Hematopoietic multipotent progenitor cell treated with erythropoietin and hydrocortisone succinate and interleukin-3 and kit ligand, for 4 days (in vitro differentiated cells): ENCODE results near the gene DKK3.

Experiments
- DNase-seq: peaks from one replicate; pipeline ENCODE4 v3.0.0-alpha.2; 2015

DKK3 gene

GRCh38 chr11:12029738-12030363, 21.4 kb upstream of the DKK3 start:
- no peak for DNase-seq

- DNase-seq: no peak
Observed at GRCh38 chr11:12029119-12029518, 20.7 kb upstream of the DKK3 start.

DNA sequence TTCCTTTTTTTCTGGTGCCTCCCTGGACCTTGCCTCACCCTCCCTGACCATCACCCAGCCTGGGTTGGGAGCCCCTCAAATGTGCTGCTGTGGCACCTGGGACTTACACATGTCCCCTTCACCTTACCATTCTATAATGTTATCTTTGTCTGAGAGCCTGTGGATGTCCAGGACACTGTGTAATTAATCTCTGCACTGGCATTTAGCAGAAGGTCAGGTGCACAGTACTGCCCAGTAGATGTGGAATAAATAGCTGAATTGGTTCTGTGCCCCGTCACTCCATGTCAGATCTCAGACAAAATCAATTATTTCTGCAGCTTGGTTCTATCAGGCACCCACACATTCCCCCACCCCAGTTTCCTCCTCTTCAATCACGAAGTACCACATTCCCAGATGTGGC, 19.9 kb upstream of the DKK3 start:
- no peak for DNase-seq

DNA sequence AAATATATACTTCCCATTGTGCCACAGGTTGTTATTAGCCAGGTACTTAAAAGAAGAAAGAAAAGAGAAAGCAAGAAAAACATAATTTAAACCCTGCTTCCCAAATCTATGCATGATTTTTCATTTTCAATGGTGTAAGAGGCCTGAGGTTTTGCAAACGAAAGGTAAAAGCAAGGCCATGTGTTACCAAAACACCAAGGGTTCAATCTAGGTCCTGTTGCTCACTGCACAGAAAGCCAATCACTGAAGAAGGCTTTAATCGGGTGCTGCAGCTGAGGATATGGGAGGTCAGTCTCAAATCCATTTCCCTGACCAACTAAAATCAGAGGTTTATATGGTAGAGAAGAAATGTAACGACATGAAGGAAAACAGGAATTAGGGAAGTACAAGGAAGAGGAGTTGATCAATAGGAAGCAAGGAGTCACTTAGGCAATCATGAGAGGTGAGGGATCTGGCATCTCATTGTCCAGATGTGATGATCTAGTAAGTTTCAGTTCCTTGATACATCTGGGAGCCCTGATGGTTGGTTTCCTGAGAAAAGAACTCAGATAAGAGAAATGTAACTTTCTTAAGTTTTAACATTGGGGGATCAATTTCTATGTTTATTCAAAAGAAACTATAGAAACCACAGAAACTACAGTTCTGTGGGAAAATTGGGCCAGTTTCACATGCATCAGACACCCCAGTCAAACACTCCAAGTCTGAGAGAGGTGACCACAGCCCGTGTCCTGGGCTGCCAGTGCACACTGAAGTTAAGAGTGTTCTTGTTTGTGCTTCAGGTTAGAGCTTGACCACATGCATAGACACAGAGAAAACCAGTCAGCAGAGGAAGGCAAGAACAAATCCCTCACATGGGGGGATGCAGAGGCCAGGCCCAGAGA, 18.1 kb upstream of the DKK3 start:
- no peak for DNase-seq

DNA sequence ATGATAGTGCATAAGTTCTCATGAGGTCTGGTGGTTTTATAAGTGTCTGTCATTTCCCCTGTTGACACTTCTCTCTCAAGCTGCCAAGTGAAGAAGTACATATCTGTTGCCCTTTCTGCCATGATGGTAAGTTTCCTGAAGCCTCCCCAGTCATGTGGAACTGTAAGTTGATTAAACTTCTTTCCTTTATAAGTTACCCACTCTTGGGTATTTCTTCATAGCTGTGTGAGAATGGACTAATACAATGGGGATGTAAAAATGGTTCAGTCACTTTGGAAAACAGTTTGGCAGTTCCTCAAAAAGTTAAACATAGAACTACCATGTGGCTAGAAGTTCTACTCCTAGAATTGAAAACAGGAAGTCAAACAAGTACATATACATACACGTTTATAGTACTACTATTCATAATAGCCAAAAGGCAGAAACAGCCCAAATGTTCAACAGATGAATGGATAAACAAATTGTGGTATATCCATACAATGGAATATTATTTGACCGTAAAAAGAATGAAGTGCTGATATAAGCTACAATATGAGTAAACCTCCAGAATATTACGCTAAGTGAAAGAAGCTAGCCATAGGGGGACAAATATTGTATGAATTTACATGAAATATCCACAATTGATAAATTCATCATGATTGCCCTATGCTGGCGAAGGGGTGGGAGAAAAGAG, 16.0 kb upstream of the DKK3 start:
- DNase-seq: no peak

- DNase-seq: no peak
Observed at GRCh38 chr11:12023015-12023414, 14.6 kb upstream of the DKK3 start.

- DNase-seq: no peak
Observed at GRCh38 chr11:12020546-12020945, 12.1 kb upstream of the DKK3 start.

GRCh38 chr11:12019866-12020416, 11.5 kb upstream of the DKK3 start:
- no peak for DNase-seq

DNA sequence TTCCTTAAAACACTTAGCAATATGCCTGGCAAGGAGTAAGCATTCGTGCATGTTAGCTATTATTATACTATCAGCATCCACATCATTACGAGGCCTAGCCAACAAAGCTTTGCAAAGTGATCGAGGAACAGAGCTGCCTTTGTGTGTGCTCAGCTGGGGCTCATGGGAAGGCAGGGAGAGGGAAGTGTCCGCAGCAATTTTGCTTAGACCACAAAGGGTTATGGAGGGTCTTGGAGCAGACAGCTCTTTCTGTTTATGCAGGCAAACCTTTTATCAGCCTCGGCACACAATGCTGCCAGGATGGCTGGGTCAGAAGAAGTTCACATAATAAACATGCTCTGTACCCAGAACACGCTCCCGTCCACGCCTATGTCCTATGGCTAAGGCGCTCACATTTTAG, 10.9 kb upstream of the DKK3 start:
- DNase-seq: no peak

DNA sequence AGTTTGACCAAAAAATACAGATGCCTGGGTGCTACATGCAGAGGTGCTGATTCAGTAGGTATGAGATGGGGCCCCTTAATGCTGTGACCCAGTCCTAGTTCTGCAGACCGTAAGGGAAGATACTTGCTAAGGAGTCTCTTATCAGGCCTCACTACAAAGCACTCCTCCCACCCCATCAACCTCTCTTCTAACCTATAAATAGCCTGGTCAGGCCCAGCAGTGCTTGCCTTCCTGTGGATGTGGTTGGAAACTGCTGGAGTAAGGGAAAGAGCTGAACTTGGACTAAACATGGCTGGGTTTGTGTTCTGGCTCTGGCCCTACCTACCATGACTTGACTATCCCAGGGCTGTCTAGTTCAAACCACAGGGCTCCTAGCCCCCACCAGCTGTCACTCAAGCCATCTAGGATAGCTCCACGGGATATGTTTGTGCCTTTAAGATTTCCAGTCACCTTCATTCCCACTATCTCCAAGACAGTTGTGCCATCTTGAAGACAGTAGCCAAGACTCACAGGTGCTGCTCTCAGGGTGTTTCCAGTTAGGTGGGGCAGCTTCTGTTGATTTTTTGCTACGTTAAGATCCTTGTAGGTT, 9.5 kb upstream of the DKK3 start:
- peak; percentile 20 for DNase-seq

GRCh38 chr11:12017243-12017678, 8.8 kb upstream of the DKK3 start:
- no peak for DNase-seq

DNA sequence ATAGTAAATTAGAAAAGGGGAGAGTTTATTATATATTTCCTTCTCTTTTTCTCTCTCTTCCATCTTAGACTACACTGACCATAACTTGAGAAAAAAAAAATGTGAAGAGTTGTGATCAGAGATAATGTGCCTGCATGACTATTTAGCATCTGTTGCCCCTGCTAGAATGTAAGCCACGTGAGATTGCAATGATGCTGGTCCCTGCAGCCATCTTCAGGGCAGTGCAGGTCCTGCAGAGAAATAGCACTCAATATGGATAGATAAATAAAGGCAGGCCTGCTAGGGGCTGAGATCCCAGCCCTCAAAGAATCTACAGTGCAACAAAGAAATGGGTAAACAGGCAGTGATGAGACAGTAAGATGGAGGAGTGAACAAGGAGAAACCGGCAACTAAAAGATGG, 7.8 kb upstream of the DKK3 start:
- DNase-seq: no peak

- no peak for DNase-seq
Observed at GRCh38 chr11:12015486-12015885, 7.1 kb upstream of the DKK3 start.

DNA sequence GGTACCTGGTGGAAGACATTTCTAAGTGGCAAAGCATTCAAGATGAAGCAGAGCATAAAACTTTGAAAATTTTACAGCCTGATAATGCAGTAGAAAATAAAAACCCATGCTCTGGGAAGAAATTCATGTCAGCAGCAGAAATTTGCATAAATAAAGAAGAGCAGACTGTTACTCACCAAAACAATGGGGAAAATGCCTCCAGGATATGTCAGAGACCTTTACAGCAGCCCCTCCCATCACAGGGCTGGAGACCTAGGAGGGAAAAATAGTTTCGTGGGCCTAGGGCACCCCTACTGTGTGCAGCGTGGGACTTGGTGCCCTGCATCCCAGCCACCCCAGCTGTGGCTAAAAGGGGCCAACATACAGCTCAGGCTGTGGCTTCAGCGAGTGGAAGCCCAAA, 5.4 kb upstream of the DKK3 start:
- DNase-seq: no peak

GRCh38 chr11:12009617-12010321, 1.3 kb upstream of the DKK3 start:
- DNase-seq: no peak

GRCh38 chr11:12008790-12009616, 577 bp upstream of the DKK3 start:
- DNase-seq: peak; percentile 41

DNA sequence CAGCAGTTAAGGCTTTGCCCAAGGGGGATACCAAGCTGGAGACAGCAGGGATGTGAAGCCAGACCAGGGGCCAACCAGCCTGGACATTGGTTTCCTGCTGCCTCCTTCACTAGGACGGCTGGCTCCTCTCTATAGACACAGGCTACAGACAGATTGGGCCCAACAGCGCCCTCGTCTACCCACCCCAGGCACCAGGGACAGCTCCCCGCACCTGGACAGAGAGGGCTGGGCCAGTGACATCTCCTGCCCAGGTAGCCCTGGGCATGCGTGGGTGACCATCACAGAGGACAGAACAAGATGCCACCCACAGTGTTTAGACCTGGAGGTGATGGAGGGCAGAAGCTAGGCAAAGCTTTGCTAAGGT, 1.2 kb downstream of the DKK3 start:
- DNase-seq: no peak

- no peak for DNase-seq
Observed at GRCh38 chr11:12006552-12007229, 1.7 kb downstream of the DKK3 start.

DNA sequence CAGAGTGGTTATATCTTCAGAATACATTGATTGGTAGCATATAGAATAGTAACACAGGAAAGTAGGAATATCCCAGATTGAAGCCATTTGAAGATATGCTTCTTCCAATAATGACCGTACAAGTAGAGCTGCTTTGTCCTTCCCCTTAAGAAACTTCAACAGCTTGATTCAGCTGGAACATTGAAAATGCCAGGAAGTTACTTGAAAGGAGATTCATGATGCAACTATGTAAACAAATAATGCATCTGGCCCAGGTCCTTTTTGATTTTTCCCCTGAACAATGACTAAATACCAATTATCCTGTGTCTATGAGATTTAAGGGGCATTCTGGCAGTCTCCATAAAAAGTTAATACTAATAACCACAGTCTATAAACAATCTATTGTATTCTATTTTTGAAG, 3.0 kb downstream of the DKK3 start:
- no peak for DNase-seq

DNA sequence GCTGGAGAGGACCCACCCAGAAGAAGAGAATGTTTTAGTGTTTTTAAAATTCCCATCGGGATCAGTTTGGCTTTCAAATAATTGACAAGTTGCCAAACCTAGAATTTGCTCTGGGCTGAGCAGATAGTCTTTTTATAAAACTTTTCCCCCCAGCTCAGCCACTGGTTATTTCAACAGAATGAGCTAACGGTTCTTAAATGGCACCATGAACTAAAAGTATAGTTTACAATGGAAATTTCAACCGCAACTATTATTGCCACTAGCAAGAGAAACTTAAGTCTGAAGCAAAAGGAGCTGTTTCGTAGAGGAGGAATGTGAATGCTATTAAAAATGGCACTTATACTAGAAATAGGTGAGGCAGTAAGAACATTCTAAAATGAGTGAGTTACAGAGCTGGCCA, 3.4 kb downstream of the DKK3 start:
- no peak for DNase-seq

DNA sequence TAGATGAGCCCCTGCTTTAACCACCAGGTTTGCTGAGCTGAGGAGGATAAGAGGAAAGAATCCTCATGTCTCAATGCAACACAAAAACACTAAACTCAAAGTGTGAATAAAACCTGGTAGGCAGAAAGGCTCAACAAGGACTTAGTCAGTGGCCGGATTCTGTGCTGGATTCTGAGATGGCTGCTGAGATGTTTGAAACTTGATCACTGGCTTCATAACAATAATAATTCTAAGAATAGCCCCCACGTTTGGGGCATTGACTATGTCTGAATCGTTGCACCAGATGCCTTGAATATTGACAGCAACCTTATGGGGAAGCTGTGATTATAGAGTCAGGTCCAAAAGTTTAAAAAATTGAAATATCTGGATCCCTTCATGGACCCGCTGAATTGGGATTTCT, 4.6 kb downstream of the DKK3 start:
- DNase-seq: no peak
